Activated T-helper 17 cell treated with anti-CD3 and anti-CD28 coated beads, Interleukin-2, amount 50 U/mL, for 72 hours (primary cell): ENCODE results near the gene SETDB2. TPM values are rescaled to one million over a fixed set of nuclear protein-coding genes. Genes with fewer than 3 reads are reported as not detected.
A peak's percentile ranks its signal among the peaks of the same experiment; 100 is the strongest.

Experiments
- ATAC-seq: fragments of 150-1000 bp; cut with Tn5 transposase; replicated peaks from 2 replicates; pipeline ENCODE4 v1.10.0; 2021; ENCODE audit warnings: mild to moderate bottlenecking, moderate library complexity
- H3K27ac Mint-ChIP-seq: one replicate; pipeline ENCODE4 v1.8.0; 2022; ENCODE audit warnings: mixed read lengths
- H3K27me3 Mint-ChIP-seq: one replicate; pipeline ENCODE4 v1.8.0; 2022; ENCODE audit warnings: mixed read lengths
- H3K36me3 Mint-ChIP-seq: one replicate; pipeline ENCODE4 v1.8.0; 2022; ENCODE audit warnings: low read depth, mild to moderate bottlenecking, mixed read lengths
- H3K4me1 Mint-ChIP-seq: one replicate; pipeline ENCODE4 v1.8.0; 2022; ENCODE audit warnings: mixed read lengths
- H3K4me3 Mint-ChIP-seq: one replicate; pipeline ENCODE4 v1.8.0; 2022; ENCODE audit warnings: mild to moderate bottlenecking, mixed read lengths
- H3K9me3 Mint-ChIP-seq: one replicate; pipeline ENCODE4 v1.8.0; 2022; ENCODE audit warnings: mixed read lengths
- total RNA-seq, 2 donors: library from RNA; stranded (reverse); gene quantifications; one replicate each; pipeline ENCODE4 v1.2.3, GENCODE V29; 2022

The SETDB2 gene
- total RNA-seq, 2 donors from 2014 or later: 14.1 to 16.3 TPM

- ATAC-seq: no peak
- no peaks in the 10 kb centered on the region for H3K36me3 Mint-ChIP-seq
- no peak overlapping the region for H3K4me3 Mint-ChIP-seq
- H3K9me3 Mint-ChIP-seq: no peaks in the 10 kb centered on the region
- no peak overlapping the region for H3K27ac Mint-ChIP-seq
- no peaks in the 10 kb centered on the region for H3K27me3 Mint-ChIP-seq
- no peaks in the 10 kb centered on the region for H3K4me1 Mint-ChIP-seq
Observed at GRCh38 chr13:49412749-49413148, 31.3 kb upstream of the SETDB2 start.

- Mint-ChIP-seq H3K27me3 (peaks cover 3% of the 10 kb centered on the region), H3K27ac (no peak overlapping the region), H3K36me3 (no peaks in the 10 kb centered on the region), H3K4me1 (no peaks in the 10 kb centered on the region), H3K9me3 (no peaks in the 10 kb centered on the region), H3K4me3 (no peak overlapping the region)
- ATAC-seq: no peak
Observed at GRCh38 chr13:49417161-49417560, 26.9 kb upstream of the SETDB2 start.

- H3K9me3 Mint-ChIP-seq: no peaks in the 10 kb centered on the region
- no peaks in the 10 kb centered on the region for H3K4me1 Mint-ChIP-seq
- no peaks in the 10 kb centered on the region for H3K36me3 Mint-ChIP-seq
- no peak overlapping the region for H3K27ac Mint-ChIP-seq
- no peak overlapping the region for H3K4me3 Mint-ChIP-seq
- ATAC-seq: no peak
- H3K27me3 Mint-ChIP-seq: peaks cover 3% of the 10 kb centered on the region
Observed at GRCh38 chr13:49418206-49418605, 25.9 kb upstream of the SETDB2 start.

- no peak for ATAC-seq
- Mint-ChIP-seq H3K27ac (no peak overlapping the region), H3K27me3 (peaks cover 3% of the 10 kb centered on the region), H3K9me3 (no peaks in the 10 kb centered on the region), H3K4me3 (no peak overlapping the region), H3K36me3 (no peaks in the 10 kb centered on the region), H3K4me1 (no peaks in the 10 kb centered on the region)
Observed at GRCh38 chr13:49419276-49419675, 24.8 kb upstream of the SETDB2 start.

GRCh38 chr13:49421391-49421790 is 22.7 kb upstream of the SETDB2 start:
- H3K27me3 Mint-ChIP-seq: peaks cover 3% of the 10 kb centered on the region
- no peaks in the 10 kb centered on the region for H3K36me3 Mint-ChIP-seq
- no peak overlapping the region for H3K27ac Mint-ChIP-seq
- no peaks in the 10 kb centered on the region for H3K9me3 Mint-ChIP-seq
- no peak overlapping the region for H3K4me3 Mint-ChIP-seq
- ATAC-seq: peak; percentile 63
- no peaks in the 10 kb centered on the region for H3K4me1 Mint-ChIP-seq

GRCh38 chr13:49424011-49424560 is 20.0 kb upstream of the SETDB2 start:
- no peaks in the 10 kb centered on the region for H3K27me3 Mint-ChIP-seq
- ATAC-seq: no peak
- no peaks in the 10 kb centered on the region for H3K4me1 Mint-ChIP-seq
- no peaks in the 10 kb centered on the region for H3K9me3 Mint-ChIP-seq
- H3K27ac Mint-ChIP-seq: no peak overlapping the region
- peaks cover 6% of the 10 kb centered on the region for H3K36me3 Mint-ChIP-seq
- no peak overlapping the region for H3K4me3 Mint-ChIP-seq

- Mint-ChIP-seq H3K4me3 (no peak overlapping the region), H3K27me3 (no peaks in the 10 kb centered on the region), H3K27ac (no peak overlapping the region), H3K9me3 (no peaks in the 10 kb centered on the region), H3K36me3 (peaks cover 21% of the 10 kb centered on the region), H3K4me1 (no peaks in the 10 kb centered on the region)
- no peak for ATAC-seq
Observed at GRCh38 chr13:49428041-49428763, 15.9 kb upstream of the SETDB2 start.

GRCh38 chr13:49429121-49429520 is 15.0 kb upstream of the SETDB2 start:
- Mint-ChIP-seq H3K27ac (no peak overlapping the region), H3K4me3 (no peak overlapping the region), H3K36me3 (peaks cover 29% of the 10 kb centered on the region), H3K27me3 (no peaks in the 10 kb centered on the region), H3K4me1 (no peaks in the 10 kb centered on the region), H3K9me3 (no peaks in the 10 kb centered on the region)
- no peak for ATAC-seq

GRCh38 chr13:49435992-49436391 is 8.1 kb upstream of the SETDB2 start:
- H3K36me3 Mint-ChIP-seq: peaks cover 19% of the 10 kb centered on the region
- no peak overlapping the region for H3K4me3 Mint-ChIP-seq
- H3K4me1 Mint-ChIP-seq: peaks cover 4% of the 10 kb centered on the region
- no peak for ATAC-seq
- no peaks in the 10 kb centered on the region for H3K27me3 Mint-ChIP-seq
- H3K27ac Mint-ChIP-seq: no peak overlapping the region
- no peaks in the 10 kb centered on the region for H3K9me3 Mint-ChIP-seq

- no peak for ATAC-seq
- peaks cover 5% of the 10 kb centered on the region for H3K4me1 Mint-ChIP-seq
- H3K9me3 Mint-ChIP-seq: no peaks in the 10 kb centered on the region
- H3K27ac Mint-ChIP-seq: no peak overlapping the region
- no peak overlapping the region for H3K4me3 Mint-ChIP-seq
- peaks cover 22% of the 10 kb centered on the region for H3K36me3 Mint-ChIP-seq
- H3K27me3 Mint-ChIP-seq: no peaks in the 10 kb centered on the region
Observed at GRCh38 chr13:49436890-49437289, 7.2 kb upstream of the SETDB2 start.

- ATAC-seq: no peak
- H3K27me3 Mint-ChIP-seq: no peaks in the 10 kb centered on the region
- H3K36me3 Mint-ChIP-seq: peaks cover 20% of the 10 kb centered on the region
- H3K9me3 Mint-ChIP-seq: no peaks in the 10 kb centered on the region
- H3K27ac Mint-ChIP-seq: no peak overlapping the region
- peaks cover 9% of the 10 kb centered on the region for H3K4me1 Mint-ChIP-seq
- H3K4me3 Mint-ChIP-seq: no peak overlapping the region
Observed at GRCh38 chr13:49437705-49438104, 6.4 kb upstream of the SETDB2 start.

- ATAC-seq: no peak
- H3K9me3 Mint-ChIP-seq: no peaks in the 10 kb centered on the region
- peaks cover 9% of the 10 kb centered on the region for H3K4me1 Mint-ChIP-seq
- H3K36me3 Mint-ChIP-seq: peaks cover 17% of the 10 kb centered on the region
- no peak overlapping the region for H3K4me3 Mint-ChIP-seq
- no peaks in the 10 kb centered on the region for H3K27me3 Mint-ChIP-seq
- peak overlapping the region; percentile 64 for H3K27ac Mint-ChIP-seq
Observed at GRCh38 chr13:49439609-49440008, 4.5 kb upstream of the SETDB2 start.

- H3K9me3 Mint-ChIP-seq: no peaks in the 10 kb centered on the region
- no peak for ATAC-seq
- H3K36me3 Mint-ChIP-seq: peaks cover 34% of the 10 kb centered on the region
Observed at GRCh38 chr13:49441312-49441711, 2.8 kb upstream of the SETDB2 start.

GRCh38 chr13:49441846-49442245 is 2.2 kb upstream of the SETDB2 start:
- H3K27me3 Mint-ChIP-seq: no peaks in the 10 kb centered on the region
- H3K36me3 Mint-ChIP-seq: peaks cover 38% of the 10 kb centered on the region
- H3K9me3 Mint-ChIP-seq: no peaks in the 10 kb centered on the region
- peak overlapping the region; percentile 87 for H3K4me3 Mint-ChIP-seq
- peak overlapping the region; percentile 97 for H3K27ac Mint-ChIP-seq
- peak; percentile 4 for ATAC-seq
- H3K4me1 Mint-ChIP-seq: peaks cover 9% of the 10 kb centered on the region

More at GRCh38 chr13:49441312-49441711, 2.8 kb upstream of the SETDB2 start:
- H3K4me3 Mint-ChIP-seq: peak overlapping the region; percentile 87
- H3K27ac Mint-ChIP-seq: peak overlapping the region; percentile 97
- H3K27me3 Mint-ChIP-seq: no peaks in the 10 kb centered on the region
- peaks cover 9% of the 10 kb centered on the region for H3K4me1 Mint-ChIP-seq

GRCh38 chr13:49443357-49443703 is 744 bp upstream of the SETDB2 start:
- H3K9me3 Mint-ChIP-seq: no peaks in the 10 kb centered on the region
- H3K27me3 Mint-ChIP-seq: no peaks in the 10 kb centered on the region
- H3K27ac Mint-ChIP-seq: peak overlapping the region; percentile 97
- H3K36me3 Mint-ChIP-seq: peaks cover 38% of the 10 kb centered on the region
- peak; percentile 1 for ATAC-seq
- H3K4me1 Mint-ChIP-seq: peaks cover 14% of the 10 kb centered on the region
- H3K4me3 Mint-ChIP-seq: peak overlapping the region; percentile 87
